SU-DHL-6 (cell line): ENCODE data around the gene ZMIZ1.

Source experiments
- EZH2phosphoT487 ChIP-seq: fragments of 200-600 bp; sonication (generic), shearing (Covaris generic); conservative IDR thresholded peaks from 2 replicates; pipeline ENCODE4 v1.6.1; 2018; ENCODE audit warnings: mild to moderate bottlenecking, antibody characterized with exemption, low read length, moderate library complexity, mixed read lengths
- TF ChIP-seq, protein P1 (sequence below): fragments of 200-600 bp; sonication (generic); IDR thresholded peaks from one replicate; pipeline ENCODE4 v1.5.1; 2017; ENCODE audit warnings: antibody characterized with exemption, mild to moderate bottlenecking, low read length, moderate library complexity; ENCODE audit not compliant: insufficient read depth, poor library complexity, severe bottlenecking

DNA sequence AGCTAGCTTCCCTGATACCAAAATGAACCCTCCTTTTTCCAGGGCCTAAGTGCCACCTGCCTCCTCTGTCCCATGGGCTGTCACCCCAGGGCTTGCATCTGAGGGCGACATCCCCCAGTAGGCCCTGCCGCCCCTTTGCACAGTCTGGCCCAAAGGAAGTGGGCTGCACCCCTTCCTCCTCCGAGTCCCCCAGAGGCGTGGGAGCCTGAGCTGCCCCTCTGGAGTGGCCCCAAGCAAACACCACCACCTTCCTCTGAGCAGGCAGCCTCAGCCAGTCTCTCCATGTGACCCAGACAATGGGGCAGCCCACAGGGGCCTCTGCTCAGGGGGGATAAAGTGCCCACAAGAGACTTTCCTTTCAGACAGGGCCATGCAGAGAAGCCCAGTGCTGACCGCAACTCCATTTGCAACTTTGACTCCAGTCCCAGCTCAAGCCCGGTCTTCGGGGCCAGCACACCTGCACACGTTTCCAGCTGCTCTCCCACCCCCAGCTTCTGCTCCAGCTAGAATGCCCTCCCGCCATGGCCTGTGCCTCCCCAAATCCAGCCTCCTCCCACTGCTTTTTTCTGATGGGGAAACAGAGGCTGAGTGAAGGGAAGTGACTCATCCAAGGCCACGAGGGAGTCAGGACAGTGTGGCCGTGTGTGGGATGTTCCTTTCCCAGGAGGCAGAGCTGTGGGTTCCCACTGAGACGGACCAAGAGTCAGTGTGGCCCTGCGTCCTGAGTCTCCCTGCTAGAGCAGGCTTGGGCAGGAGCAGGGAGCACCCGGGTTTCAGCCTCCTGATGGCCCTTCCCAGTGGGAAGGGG, 111.9 kb downstream of the ZMIZ1 start:
- TF ChIP-seq, protein P1, sequence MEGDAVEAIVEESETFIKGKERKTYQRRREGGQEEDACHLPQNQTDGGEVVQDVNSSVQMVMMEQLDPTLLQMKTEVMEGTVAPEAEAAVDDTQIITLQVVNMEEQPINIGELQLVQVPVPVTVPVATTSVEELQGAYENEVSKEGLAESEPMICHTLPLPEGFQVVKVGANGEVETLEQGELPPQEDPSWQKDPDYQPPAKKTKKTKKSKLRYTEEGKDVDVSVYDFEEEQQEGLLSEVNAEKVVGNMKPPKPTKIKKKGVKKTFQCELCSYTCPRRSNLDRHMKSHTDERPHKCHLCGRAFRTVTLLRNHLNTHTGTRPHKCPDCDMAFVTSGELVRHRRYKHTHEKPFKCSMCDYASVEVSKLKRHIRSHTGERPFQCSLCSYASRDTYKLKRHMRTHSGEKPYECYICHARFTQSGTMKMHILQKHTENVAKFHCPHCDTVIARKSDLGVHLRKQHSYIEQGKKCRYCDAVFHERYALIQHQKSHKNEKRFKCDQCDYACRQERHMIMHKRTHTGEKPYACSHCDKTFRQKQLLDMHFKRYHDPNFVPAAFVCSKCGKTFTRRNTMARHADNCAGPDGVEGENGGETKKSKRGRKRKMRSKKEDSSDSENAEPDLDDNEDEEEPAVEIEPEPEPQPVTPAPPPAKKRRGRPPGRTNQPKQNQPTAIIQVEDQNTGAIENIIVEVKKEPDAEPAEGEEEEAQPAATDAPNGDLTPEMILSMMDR: no peak
- TF ChIP-seq EZH2phosphoT487: no peak
